ENCODE results near the gene NCOA7. TPM values are rescaled to one million over a fixed set of nuclear protein-coding genes. Genes with fewer than 3 reads are reported as not detected.
A peak's percentile ranks its signal among the peaks of the same experiment; 100 is the strongest.

NCOA7 gene
- total RNA-seq, 1 donor from 2014 or later = 53.7 TPM

DNA sequence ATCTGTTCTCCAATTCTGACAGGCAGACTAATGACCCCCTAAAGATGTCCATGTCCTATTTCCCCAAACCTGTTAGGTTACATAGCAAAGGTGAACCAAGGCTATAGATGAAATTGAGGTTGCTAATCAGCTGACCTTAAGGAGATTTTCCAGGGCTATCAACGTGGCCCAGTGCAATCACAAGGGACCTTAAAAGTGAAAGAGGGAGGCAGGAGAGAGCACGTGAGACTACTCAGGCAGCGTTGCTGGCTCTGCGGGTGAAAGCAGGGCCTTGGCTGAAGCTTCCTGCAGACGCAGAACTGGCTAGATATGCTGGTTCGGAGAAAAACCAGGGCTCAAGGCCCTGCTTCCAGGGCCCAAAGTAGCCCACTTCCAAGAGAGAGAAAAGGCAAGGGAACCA, 78.7 kb downstream of the NCOA7 start:
- H3K27me3 Mint-ChIP-seq = no peaks in the 10 kb centered on the region
- H3K36me3 Mint-ChIP-seq (ENCODE audit: low read depth) = peaks cover 15% of the 10 kb centered on the region
- peaks cover 3% of the 10 kb centered on the region for H3K4me1 Mint-ChIP-seq
- H3K9me3 Mint-ChIP-seq = no peaks in the 10 kb centered on the region
- intact Hi-C loops (cut with micrococcal nuclease) = no loop called here
- no peak for DNase-seq
- H3K4me3 Mint-ChIP-seq = no peak overlapping the region
- no peak overlapping the region for H3K27ac Mint-ChIP-seq

DNA sequence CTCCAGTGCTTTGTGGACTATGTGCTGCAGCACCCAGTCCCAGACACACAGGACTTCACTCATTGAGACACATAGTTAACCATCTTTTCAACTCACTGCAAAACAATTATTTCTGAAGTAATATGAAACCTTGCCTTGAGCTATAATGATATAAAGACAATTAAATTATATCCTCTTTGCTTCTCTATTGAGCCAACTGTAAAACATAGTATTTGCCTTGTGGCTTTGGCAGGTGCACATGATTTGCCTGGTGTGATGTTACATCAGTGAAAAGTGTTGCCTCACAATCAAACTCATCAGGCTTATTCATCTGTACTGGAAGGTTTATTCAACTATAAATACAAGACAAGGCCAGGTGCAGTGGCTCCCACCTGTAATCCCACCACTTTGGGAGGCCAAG, 80.6 kb downstream of the NCOA7 start:
- no peaks in the 10 kb centered on the region for H3K9me3 Mint-ChIP-seq
- intact Hi-C loops (cut with micrococcal nuclease) = loop anchor here (2.0 kb wide), 1 partner anchor 15 kb away; no protein-coding TSS in a partner anchor

DNA sequence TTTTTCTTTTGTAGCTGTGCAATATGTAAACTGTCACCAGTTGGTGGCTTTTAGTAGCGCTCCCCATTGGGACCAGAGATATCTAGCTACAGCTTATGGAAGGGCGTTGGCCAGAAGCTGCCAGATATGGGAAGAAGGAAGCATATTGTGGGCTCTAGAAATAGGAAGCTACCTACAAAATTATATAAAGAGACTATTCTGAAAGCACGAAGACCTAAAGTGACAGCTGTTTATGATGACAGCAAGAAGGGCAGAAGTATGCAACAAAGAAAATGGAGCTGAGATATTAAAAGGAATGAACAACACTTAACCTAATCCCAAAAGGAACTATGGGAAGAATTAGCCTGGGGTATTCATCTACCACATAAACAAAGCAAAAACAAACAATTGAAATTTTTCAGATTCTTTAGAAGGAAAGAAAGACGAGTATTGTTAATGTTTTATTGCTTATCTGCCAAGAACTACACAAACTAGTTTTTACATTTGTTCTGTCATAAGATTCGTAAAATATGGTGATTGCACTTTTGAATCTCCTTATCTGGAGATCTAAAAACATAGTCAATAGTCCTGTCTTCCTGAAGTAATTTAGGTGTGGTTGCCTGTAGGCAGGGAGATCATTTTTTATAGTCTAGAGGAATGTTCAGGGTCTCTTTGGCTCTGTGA, 81.6 kb downstream of the NCOA7 start:
- no peak overlapping the region for H3K4me3 Mint-ChIP-seq
- no peak for DNase-seq
- H3K4me1 Mint-ChIP-seq = peaks cover 3% of the 10 kb centered on the region
- intact Hi-C loops (cut with micrococcal nuclease) = loop anchor here (2.0 kb wide), 1 partner anchor 14 kb away; no protein-coding TSS in a partner anchor
- peaks cover 23% of the 10 kb centered on the region for H3K36me3 Mint-ChIP-seq (ENCODE audit: low read depth)
- H3K27me3 Mint-ChIP-seq = no peaks in the 10 kb centered on the region
- no peak overlapping the region for H3K27ac Mint-ChIP-seq
- no peaks in the 10 kb centered on the region for H3K9me3 Mint-ChIP-seq

More for the DNA sequence above, 80.6 kb downstream of the NCOA7 start:
- no peak for DNase-seq
- Mint-ChIP-seq H3K27me3 (no peaks in the 10 kb centered on the region), H3K27ac (no peak overlapping the region), H3K4me3 (no peak overlapping the region), H3K36me3 (ENCODE audit: low read depth) (peaks cover 23% of the 10 kb centered on the region), H3K4me1 (peaks cover 3% of the 10 kb centered on the region)

DNA sequence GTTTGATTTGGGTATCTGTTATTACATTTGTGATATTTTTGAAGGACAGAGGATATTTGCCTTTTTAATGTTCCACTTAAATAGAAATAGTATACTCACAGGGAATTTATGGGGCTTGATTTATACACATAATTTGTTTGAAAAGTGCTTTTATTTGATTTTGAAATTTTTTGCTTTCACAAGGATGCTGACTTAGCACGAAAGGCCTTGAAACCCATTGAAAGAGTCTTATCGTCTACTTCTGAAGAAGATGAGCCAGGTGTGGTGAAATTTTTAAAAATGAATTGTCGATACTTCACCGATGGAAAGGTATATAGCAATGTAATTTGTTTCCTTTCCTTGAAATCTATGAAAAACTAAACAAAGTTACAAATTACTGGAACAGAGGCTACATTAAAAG, 91.5 kb downstream of the NCOA7 start:
- Mint-ChIP-seq H3K36me3 (ENCODE audit: low read depth) (peaks cover 38% of the 10 kb centered on the region), H3K4me1 (no peaks in the 10 kb centered on the region), H3K27ac (no peak overlapping the region), H3K4me3 (no peak overlapping the region), H3K9me3 (no peaks in the 10 kb centered on the region), H3K27me3 (no peaks in the 10 kb centered on the region)
- intact Hi-C loops (cut with micrococcal nuclease) = no loop called here
- DNase-seq = no peak

DNA sequence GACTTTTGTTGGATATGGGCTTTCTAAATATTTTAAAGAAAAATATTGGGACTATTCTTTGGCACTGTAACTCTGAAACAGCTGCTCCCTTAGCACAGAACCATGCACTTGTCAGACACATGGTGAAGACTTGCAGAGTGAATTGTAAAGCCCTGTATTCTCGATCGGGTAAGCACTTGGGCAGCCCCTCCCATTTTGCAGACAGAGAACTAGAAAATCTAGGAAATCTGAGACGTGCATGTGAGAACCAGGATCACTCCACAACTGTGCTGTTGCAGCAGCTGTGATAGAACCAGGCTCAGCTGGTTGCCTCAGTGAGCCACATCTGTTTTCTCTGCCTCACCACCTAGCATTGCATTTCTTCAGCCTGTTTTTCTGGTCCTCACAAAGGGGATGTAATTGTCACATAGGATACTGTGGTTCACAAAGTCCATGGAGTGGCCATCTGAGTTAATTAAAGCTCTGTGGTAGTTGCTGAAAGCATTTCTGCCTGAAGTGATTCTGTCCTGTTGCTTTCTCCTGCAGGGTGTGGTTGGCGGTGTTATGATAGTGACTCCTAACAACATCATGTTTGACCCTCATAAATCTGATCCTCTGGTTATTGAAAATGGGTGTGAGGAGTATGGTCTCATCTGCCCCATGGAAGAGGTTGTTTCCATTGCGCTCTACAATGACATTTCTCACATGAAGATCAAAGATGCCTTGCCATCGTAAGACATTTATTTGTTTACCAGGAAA, 94.0 kb downstream of the NCOA7 start:
- no peak for DNase-seq
- Mint-ChIP-seq H3K4me3 (no peak overlapping the region), H3K36me3 (ENCODE audit: low read depth) (peaks cover 45% of the 10 kb centered on the region), H3K9me3 (no peaks in the 10 kb centered on the region), H3K27me3 (no peaks in the 10 kb centered on the region), H3K4me1 (peaks cover 5% of the 10 kb centered on the region), H3K27ac (no peak overlapping the region)
- intact Hi-C loops (cut with micrococcal nuclease) = no loop called here

DNA sequence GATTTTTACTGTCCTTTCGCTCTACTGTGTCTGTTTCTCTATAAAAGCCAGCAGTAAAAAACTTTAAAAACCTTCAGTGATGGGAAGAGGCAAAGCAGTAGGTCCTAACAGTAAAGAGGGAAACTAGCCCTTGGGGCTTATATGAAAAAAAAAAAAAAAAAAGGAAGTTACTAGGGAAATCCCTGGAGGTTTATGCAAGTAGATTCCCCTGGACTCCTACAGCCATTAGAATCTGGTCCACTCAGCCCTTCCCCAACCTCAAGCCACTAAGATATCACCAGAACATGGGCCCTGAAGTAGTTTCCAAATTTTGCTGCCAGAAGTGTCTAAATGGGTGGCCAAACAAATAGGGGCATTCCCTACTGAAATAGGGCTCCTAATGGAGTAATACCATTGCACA, 95.3 kb downstream of the NCOA7 start:
- peaks cover 5% of the 10 kb centered on the region for H3K4me1 Mint-ChIP-seq
- DNase-seq = no peak
- H3K9me3 Mint-ChIP-seq = no peaks in the 10 kb centered on the region
- H3K27me3 Mint-ChIP-seq = no peaks in the 10 kb centered on the region
- peaks cover 41% of the 10 kb centered on the region for H3K36me3 Mint-ChIP-seq (ENCODE audit: low read depth)
- no peak overlapping the region for H3K4me3 Mint-ChIP-seq
- no peak overlapping the region for H3K27ac Mint-ChIP-seq
- intact Hi-C loops (cut with micrococcal nuclease) = loop anchor here (2.0 kb wide), 1 partner anchor 13 kb away; no protein-coding TSS in a partner anchor

DNA sequence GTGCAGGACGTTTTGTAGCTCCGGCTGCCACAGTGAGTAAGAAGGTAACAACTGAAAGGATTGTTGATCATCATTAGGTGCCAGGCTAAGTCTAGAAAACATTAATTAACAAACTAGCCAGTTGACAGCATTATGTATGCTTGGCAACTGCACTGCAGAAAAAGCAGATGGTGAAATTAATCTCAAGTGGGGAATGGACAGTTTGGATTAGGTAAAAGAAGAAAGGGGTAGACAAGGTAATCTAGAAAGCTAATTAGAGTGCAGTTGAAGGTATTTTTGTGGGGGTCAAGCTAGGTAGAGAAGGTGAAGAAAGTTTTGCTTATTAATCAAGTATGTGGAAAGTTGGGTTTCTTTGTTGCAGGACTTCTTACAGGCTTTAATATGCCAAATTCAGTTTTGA, 96.2 kb downstream of the NCOA7 start:
- Mint-ChIP-seq H3K9me3 (no peaks in the 10 kb centered on the region), H3K4me3 (no peak overlapping the region), H3K27ac (no peak overlapping the region), H3K27me3 (no peaks in the 10 kb centered on the region), H3K36me3 (ENCODE audit: low read depth) (peaks cover 38% of the 10 kb centered on the region), H3K4me1 (peaks cover 5% of the 10 kb centered on the region)
- DNase-seq = no peak
- intact Hi-C loops (cut with micrococcal nuclease) = loop anchor here (2.0 kb wide), 1 partner anchor 14 kb away; no protein-coding TSS in a partner anchor

DNA sequence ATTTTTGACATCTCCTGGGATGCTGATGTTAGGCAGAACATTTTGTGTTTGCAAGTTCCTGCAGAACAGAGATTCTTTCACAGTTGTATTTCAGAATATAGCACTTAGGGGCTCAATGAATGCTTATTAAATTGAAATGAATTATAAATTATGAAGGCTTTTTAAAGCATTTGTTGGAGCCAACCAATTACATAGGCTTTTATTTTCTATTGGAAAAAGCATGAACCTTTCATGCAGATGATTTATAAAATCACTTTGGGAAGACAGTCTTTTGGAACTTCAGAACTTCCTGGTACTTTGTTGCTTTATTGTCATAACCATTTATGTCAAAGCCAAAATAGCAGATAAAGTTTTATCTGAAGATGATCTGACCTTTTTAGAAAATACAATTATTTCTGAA, 96.6 kb downstream of the NCOA7 start:
- DNase-seq = no peak
- Mint-ChIP-seq H3K9me3 (no peaks in the 10 kb centered on the region), H3K27ac (no peak overlapping the region)

DNA sequence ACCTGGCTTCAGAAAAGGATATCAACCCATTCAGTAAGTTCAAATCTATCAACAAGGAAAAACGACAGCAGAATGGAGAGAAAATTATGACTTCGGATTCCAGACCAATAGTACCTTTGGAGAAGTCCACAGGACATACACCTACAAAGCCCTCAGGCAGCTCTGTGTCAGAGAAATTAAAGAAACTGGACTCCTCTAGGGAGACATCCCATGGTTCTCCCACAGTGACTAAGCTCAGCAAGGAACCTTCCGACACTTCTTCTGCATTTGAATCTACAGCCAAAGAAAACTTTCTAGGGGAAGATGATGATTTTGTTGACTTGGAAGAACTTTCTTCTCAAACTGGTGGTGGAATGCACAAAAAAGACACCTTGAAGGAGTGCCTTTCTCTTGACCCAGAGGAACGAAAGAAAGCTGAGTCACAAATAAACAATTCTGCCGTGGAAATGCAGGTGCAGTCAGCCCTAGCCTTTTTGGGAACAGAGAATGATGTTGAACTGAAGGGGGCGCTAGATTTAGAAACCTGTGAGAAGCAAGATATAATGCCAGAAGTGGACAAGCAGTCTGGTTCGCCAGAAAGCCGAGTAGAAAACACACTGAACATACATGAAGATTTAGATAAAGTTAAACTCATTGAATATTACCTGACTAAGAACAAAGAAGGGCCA, 98.4 kb downstream of the NCOA7 start:
- Mint-ChIP-seq H3K36me3 (ENCODE audit: low read depth) (peaks cover 30% of the 10 kb centered on the region), H3K27me3 (no peaks in the 10 kb centered on the region), H3K9me3 (no peaks in the 10 kb centered on the region), H3K27ac (no peak overlapping the region), H3K4me1 (peaks cover 5% of the 10 kb centered on the region), H3K4me3 (no peak overlapping the region)
- intact Hi-C loops (cut with micrococcal nuclease) = loop anchor here (1.0 kb wide), 1 partner anchor 67 kb away; the partner anchor contains the start of gene HINT3
- DNase-seq = peak; percentile 75

More for the DNA sequence above, 96.6 kb downstream of the NCOA7 start:
- intact Hi-C loops (cut with micrococcal nuclease) = loop anchor here (2.0 kb wide), 1 partner anchor 15 kb away; no protein-coding TSS in a partner anchor
- H3K4me1 Mint-ChIP-seq = peaks cover 5% of the 10 kb centered on the region
- no peak overlapping the region for H3K4me3 Mint-ChIP-seq
- no peaks in the 10 kb centered on the region for H3K27me3 Mint-ChIP-seq
- peaks cover 35% of the 10 kb centered on the region for H3K36me3 Mint-ChIP-seq (ENCODE audit: low read depth)

DNA sequence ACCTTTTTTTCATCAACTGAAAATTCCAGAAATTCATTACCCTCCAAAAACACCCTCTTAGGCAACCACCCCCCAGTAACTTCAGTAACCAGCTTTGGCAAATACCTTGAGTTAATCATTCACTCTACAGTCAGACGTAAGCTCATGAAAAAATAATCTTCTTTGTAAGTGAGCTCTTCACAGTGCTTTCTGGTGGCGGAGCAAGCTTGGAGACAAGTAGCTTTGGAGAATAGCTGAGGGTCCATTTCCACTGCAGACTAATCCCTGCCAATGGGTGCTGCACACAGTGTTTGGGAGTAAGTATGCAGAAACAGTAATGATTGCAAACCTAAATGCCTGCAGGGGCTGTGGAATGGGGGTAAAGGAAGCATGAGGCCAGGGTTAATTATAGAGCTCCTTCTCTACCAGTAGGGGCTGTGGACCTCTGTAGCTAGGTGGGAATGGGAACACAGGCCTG, 109.0 kb downstream of the NCOA7 start:
- H3K36me3 Mint-ChIP-seq (ENCODE audit: low read depth) = peaks cover 16% of the 10 kb centered on the region
- no peak overlapping the region for H3K27ac Mint-ChIP-seq
- DNase-seq = no peak
- H3K4me1 Mint-ChIP-seq = peaks cover 15% of the 10 kb centered on the region
- no peaks in the 10 kb centered on the region for H3K27me3 Mint-ChIP-seq
- no peaks in the 10 kb centered on the region for H3K9me3 Mint-ChIP-seq
- H3K4me3 Mint-ChIP-seq = no peak overlapping the region
- intact Hi-C loops (cut with micrococcal nuclease) = no loop called here

DNA sequence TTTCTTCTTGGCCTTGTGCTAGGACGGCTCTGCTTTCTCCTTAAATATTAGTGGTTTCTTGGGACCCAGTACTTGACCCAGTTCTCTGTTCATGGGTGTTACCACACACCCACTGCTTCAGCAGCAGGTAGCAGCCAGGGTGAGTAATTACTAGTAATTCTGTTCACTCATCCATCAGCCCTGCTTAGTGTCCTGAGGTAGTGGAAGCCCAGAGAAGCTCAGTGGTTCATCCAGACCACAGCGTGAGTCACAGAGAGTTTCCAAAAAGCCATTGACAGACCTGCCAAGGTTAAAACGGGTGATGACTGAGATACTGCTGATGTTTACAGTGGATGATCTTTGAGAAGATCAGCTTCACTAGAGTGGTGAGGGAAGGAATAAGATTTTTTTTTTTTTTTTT, 114.1 kb downstream of the NCOA7 start:
- DNase-seq = peak; percentile 83
- Mint-ChIP-seq H3K27ac (peak overlapping the region; percentile 67), H3K36me3 (ENCODE audit: low read depth) (peaks cover 29% of the 10 kb centered on the region), H3K4me1 (peaks cover 34% of the 10 kb centered on the region), H3K27me3 (no peaks in the 10 kb centered on the region), H3K4me3 (peak overlapping the region; percentile 15), H3K9me3 (no peaks in the 10 kb centered on the region)
- intact Hi-C loops (cut with micrococcal nuclease) = loop anchor here (1.0 kb wide), 3 partner anchors 14 to 114 kb away; partner anchors contain the start of gene HINT3

DNA sequence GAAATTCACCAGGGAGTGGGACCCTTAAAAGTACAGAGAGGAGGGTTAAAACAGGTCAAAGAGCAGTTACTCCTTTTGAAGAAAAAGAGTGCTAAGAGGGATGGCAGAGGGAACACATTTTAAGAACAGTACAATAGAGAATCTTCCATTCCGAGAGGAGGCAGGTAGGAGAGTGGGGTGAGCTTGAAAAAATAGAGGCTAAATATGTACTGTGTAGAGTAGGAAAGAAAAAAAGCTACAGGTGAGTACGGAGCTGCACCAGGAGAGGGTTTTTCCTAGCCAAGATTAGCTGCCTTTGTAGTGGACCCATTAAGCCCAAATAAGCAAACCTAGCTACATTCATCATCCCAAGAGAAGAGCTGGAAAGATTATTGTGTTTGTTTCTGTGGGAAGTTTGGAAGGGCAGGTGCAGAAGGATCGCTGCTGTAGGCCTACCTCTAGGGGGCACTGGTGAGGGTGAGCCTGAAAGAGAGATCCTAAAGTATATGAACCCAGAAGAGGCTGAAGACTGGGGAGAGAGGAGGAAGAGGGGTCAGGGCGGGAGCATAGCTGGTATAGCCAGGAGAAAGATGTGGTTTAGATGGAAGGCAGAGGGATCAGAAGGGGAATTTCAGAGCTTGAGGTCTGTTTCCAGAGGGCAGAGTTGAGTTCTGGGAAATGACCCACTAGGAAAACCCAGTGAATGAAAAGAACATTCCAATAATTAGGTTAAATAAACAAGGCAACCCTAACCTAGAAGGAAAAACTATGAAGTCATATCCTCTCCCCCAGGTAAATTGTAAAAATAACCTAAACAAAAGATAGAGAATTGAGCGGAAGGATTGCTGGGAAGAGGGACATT, 115.6 kb downstream of the NCOA7 start:
- Mint-ChIP-seq H3K27ac (peak overlapping the region; percentile 49), H3K4me3 (no peak overlapping the region), H3K9me3 (no peaks in the 10 kb centered on the region), H3K36me3 (ENCODE audit: low read depth) (peaks cover 32% of the 10 kb centered on the region), H3K4me1 (peaks cover 43% of the 10 kb centered on the region), H3K27me3 (no peaks in the 10 kb centered on the region)
- DNase-seq = peak; percentile 85
- intact Hi-C loops (cut with micrococcal nuclease) = no loop called here

DNA sequence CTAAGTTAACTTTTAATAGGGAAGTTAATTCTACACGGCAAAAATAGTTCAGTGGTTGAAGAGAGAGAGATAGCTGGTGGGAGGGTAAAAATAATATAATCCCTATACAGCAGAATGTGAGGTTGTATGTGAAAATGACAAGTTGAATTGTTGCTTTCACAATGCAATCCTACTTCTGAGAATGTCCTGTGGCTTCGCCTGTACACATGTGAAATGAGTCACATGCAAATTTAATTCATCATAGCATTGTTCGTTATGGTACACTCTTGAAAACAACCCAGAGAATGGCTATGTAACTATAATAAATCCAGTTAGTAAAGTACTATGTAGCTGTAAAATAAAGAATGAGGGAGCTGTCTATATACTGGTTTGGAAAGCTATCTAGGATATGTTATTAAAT, 119.8 kb downstream of the NCOA7 start:
- Mint-ChIP-seq H3K4me3 (peak overlapping the region; percentile 17), H3K4me1 (peaks cover 27% of the 10 kb centered on the region), H3K36me3 (ENCODE audit: low read depth) (peaks cover 36% of the 10 kb centered on the region), H3K27ac (peak overlapping the region; percentile 78), H3K27me3 (no peaks in the 10 kb centered on the region), H3K9me3 (no peaks in the 10 kb centered on the region)
- DNase-seq = peak; percentile 67
- intact Hi-C loops (cut with micrococcal nuclease) = loop anchor here (1.0 kb wide), 3 partner anchors 9 to 116 kb away; no protein-coding TSS in a partner anchor

All from activated CD4-positive, alpha-beta T cell treated with anti-CD3 and anti-CD28 coated beads, Interleukin-2, amount 10 ng/mL, durations not matched to agents 24 days and 14 days (primary cell).